Mononuclear cell (primary cell): ENCODE data around the gene SH3D21. TPM values are rescaled to one million over a fixed set of nuclear protein-coding genes. Genes with fewer than 3 reads are reported as not detected.

Experiments used
- H3K27me3 ChIP-seq: 2 replicates; pipeline ENCODE4 v1.6.0; 2011; ENCODE audit warnings: low read length, control low read depth; ENCODE audit not compliant: insufficient read depth
- H3K4me1 ChIP-seq: 2 replicates; pipeline ENCODE4 v1.5.1; 2011; ENCODE audit warnings: mild to moderate bottlenecking, low read length, control low read depth; ENCODE audit not compliant: insufficient read depth
- H3K4me3 ChIP-seq: 2 replicates; pipeline ENCODE4 v1.5.1; 2011; ENCODE audit warnings: mild to moderate bottlenecking, low read length, moderate library complexity
- H3K9me3 ChIP-seq: 2 replicates; pipeline ENCODE4 v1.5.1; 2011; ENCODE audit warnings: low read depth, mild to moderate bottlenecking, control low read depth, low read length
- total RNA-seq: library from RNA; depleted of rRNA; stranded (reverse); fragments of >200 nt; gene quantifications from one replicate; pipeline ENCODE4 v1.2.3, GENCODE V29; 2012

SH3D21 gene
- total RNA-seq, 1 donor: 1.5 TPM

- H3K9me3 ChIP-seq: no peaks in the 10 kb centered on the region
- no peak overlapping the region for H3K4me3 ChIP-seq
- H3K27me3 ChIP-seq: no peaks in the 10 kb centered on the region
Observed at GRCh38 chr1:36352910-36353878, 47.0 kb downstream of the SH3D21 start.

GRCh38 chr1:36354486-36354885, 48.3 kb downstream of the SH3D21 start:
- Histone ChIP-seq H3K4me3 (no peak overlapping the region), H3K4me1 (peaks cover 32% of the 10 kb centered on the region), H3K9me3 (no peaks in the 10 kb centered on the region), H3K27me3 (no peaks in the 10 kb centered on the region)

More at GRCh38 chr1:36352910-36353878, 47.0 kb downstream of the SH3D21 start:
- H3K4me1 ChIP-seq: peaks cover 35% of the 10 kb centered on the region

GRCh38 chr1:36355811-36356210, 49.6 kb downstream of the SH3D21 start:
- Histone ChIP-seq H3K27me3 (no peaks in the 10 kb centered on the region), H3K9me3 (no peaks in the 10 kb centered on the region), H3K4me1 (peaks cover 32% of the 10 kb centered on the region), H3K4me3 (no peak overlapping the region)

- H3K9me3 ChIP-seq: no peaks in the 10 kb centered on the region
- no peak overlapping the region for H3K4me3 ChIP-seq
- no peaks in the 10 kb centered on the region for H3K27me3 ChIP-seq
- H3K4me1 ChIP-seq: peaks cover 20% of the 10 kb centered on the region
Observed at GRCh38 chr1:36358514-36359084, 52.4 kb downstream of the SH3D21 start.

GRCh38 chr1:36359383-36359782, 53.2 kb downstream of the SH3D21 start:
- H3K27me3 ChIP-seq: no peaks in the 10 kb centered on the region
- H3K9me3 ChIP-seq: no peaks in the 10 kb centered on the region
- H3K4me3 ChIP-seq: no peak overlapping the region
- H3K4me1 ChIP-seq: peaks cover 20% of the 10 kb centered on the region

GRCh38 chr1:36359911-36360550, 53.9 kb downstream of the SH3D21 start:
- Histone ChIP-seq H3K4me3 (no peak overlapping the region), H3K27me3 (no peaks in the 10 kb centered on the region), H3K4me1 (peaks cover 26% of the 10 kb centered on the region), H3K9me3 (no peaks in the 10 kb centered on the region)

- H3K4me1 ChIP-seq: peaks cover 64% of the 10 kb centered on the region
- H3K9me3 ChIP-seq: no peaks in the 10 kb centered on the region
- H3K27me3 ChIP-seq: no peaks in the 10 kb centered on the region
- no peak overlapping the region for H3K4me3 ChIP-seq
Observed at GRCh38 chr1:36365381-36365780, 59.2 kb downstream of the SH3D21 start.

- H3K27me3 ChIP-seq: no peaks in the 10 kb centered on the region
- H3K4me3 ChIP-seq: no peak overlapping the region
- H3K9me3 ChIP-seq: no peaks in the 10 kb centered on the region
- peaks cover 66% of the 10 kb centered on the region for H3K4me1 ChIP-seq
Observed at GRCh38 chr1:36366091-36366661, 60.0 kb downstream of the SH3D21 start.

- Histone ChIP-seq H3K27me3 (no peaks in the 10 kb centered on the region), H3K9me3 (no peaks in the 10 kb centered on the region), H3K4me1 (peaks cover 75% of the 10 kb centered on the region), H3K4me3 (no peak overlapping the region)
Observed at GRCh38 chr1:36367066-36367465, 60.9 kb downstream of the SH3D21 start.

GRCh38 chr1:36367798-36368197, 61.6 kb downstream of the SH3D21 start:
- no peaks in the 10 kb centered on the region for H3K9me3 ChIP-seq
- no peak overlapping the region for H3K4me3 ChIP-seq
- H3K4me1 ChIP-seq: peaks cover 82% of the 10 kb centered on the region
- no peaks in the 10 kb centered on the region for H3K27me3 ChIP-seq

- Histone ChIP-seq H3K4me1 (peaks cover 97% of the 10 kb centered on the region), H3K27me3 (no peaks in the 10 kb centered on the region), H3K9me3 (no peaks in the 10 kb centered on the region), H3K4me3 (no peak overlapping the region)
Observed at GRCh38 chr1:36369061-36369861, 63.1 kb downstream of the SH3D21 start.

Other genes starting within 250 kb of the SH3D21 start
- 0.10 TPM for gene TEKT2, start 222.3 kb upstream of the SH3D21 start, total RNA-seq
- gene ADPRS, start 217.5 kb upstream of the SH3D21 start, total RNA-seq: 12.4 TPM
- gene COL8A2, start 181.1 kb upstream of the SH3D21 start, total RNA-seq: 1.9 TPM
- 25.9 TPM for gene TRAPPC3, start 156.9 kb upstream of the SH3D21 start, total RNA-seq
- 142 TPM for gene MAP7D1, start 150.2 kb upstream of the SH3D21 start, total RNA-seq
- gene THRAP3, start 81.9 kb upstream of the SH3D21 start, total RNA-seq: 82.9 TPM
- 16.3 TPM for gene EVA1B, start 17.3 kb downstream of the SH3D21 start, total RNA-seq
- gene STK40, start 79.6 kb downstream of the SH3D21 start, total RNA-seq: 16.9 TPM
- 5.6 TPM for gene LSM10, start 91.5 kb downstream of the SH3D21 start, total RNA-seq
- 0.21 TPM for gene OSCP1, start 144.1 kb downstream of the SH3D21 start, total RNA-seq
- gene MRPS15, start 158.0 kb downstream of the SH3D21 start, total RNA-seq: 35.1 TPM
- gene CSF3R, start 176.5 kb downstream of the SH3D21 start, total RNA-seq: 153 TPM